HG02642 (cell line): ENCODE data around the gene TMEM259.

Source experiments
- ATAC-seq: cut with Tn5 transposase; IDR thresholded peaks from one replicate; pipeline ENCODE4 v1.9.1; 2021; ENCODE audit warnings: mild to moderate bottlenecking; ENCODE audit not compliant: unreplicated experiment, poor library complexity

The TMEM259 gene

GRCh38 chr19:1020868-1021425, at the start of gene TMEM259:
TMEM259 (minus strand) TSS chr19:1021123; CDS start chr19:1020996, 127 bp downstream.
- ATAC-seq, result peak; percentile 88

DNA sequence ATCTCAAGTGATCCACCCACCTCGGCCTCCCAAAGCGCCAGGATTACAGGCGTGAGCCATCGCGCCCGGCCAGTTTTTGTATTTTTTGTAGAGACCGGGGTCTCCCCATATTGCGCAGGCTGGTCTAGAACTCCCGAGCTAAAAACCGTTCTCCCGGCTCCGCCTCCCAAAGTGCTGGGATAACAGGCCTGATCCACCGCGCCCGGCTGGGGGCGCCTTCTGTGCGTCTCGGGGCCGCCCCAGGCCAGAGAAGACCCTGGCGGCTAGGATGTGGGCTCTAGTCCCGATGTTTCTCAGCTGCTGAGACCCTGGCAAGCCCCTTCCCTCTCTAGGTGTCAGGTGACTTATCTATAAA, 49.6 kb upstream of the TMEM259 start:
- ATAC-seq, result no peak

DNA sequence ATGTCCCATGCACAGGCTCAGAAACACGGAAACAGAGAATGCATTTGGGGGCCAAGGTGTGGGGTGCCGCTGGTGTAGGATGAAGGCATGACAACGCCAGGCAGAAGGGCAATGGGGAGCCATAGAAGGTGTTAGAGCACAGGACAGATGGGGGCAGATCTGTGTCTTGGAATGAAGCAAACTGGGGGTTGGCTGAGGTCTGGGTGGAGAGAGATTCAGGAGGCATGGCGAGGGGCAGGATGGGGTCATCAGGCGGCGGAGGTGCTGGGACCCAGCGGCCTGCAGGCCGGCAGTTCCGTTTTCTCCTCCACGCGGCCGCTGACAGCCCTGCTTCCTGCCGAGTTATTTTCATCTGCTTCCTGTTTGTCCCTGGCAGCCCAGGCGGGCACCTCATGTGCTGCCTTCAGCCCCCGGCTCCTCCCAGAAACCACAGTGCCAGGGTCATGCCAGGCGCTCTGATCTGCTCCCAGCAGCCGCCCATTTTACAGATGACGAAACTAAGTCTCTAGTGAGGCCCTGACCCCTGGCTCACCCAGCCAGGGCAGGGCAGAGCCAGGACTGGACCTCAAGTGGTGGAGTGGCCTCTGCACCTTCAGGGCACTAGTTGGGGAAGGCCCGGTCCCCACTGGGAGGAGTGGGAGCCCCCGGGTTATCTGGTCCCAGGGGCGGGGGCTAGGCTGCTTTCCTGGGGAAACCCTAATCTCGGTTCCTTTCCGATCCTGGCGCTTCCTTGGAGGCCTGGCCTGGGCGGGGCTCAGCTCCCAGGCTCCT, 48.3 kb upstream of the TMEM259 start:
- ATAC-seq, result no peak

GRCh38 chr19:1068009-1069001, 47.4 kb upstream of the TMEM259 start:
- ATAC-seq, result no peak

GRCh38 chr19:1067341-1067957, 46.5 kb upstream of the TMEM259 start:
- peak; percentile 17 for ATAC-seq

GRCh38 chr19:1066748-1067340, 45.9 kb upstream of the TMEM259 start, which contains the start of gene ARHGAP45:
ARHGAP45 (plus strand) TSS chr19:1067167; CDS start chr19:1067406, 239 bp downstream.
- ATAC-seq, result peak; percentile 40

DNA sequence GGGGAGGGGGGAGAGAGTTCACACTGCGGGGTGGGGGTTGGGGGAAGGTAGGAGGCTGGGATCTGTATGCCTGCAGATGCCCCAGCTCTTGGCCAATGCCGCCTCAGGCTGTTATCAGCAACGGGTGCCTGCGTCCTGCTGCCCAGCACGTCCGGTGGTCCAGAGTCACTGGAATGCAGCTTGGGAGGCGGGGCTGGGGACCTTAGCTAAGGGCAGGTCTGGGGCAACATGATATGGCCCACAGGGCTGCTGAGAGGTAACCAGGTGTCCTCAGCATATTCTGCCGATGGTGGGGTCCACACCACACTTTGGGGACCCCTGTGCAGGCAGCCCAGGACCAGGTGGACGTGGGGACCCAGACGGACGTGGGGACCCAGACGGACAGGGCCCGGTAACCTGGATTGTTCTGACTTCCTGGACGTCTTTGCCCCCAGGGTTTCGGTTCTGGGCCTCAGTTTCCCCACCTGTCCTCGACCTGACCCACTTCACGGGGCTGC, 45.4 kb upstream of the TMEM259 start:
- ATAC-seq, result no peak

GRCh38 chr19:1065606-1066109, 44.7 kb upstream of the TMEM259 start:
- ATAC-seq, result no peak

DNA sequence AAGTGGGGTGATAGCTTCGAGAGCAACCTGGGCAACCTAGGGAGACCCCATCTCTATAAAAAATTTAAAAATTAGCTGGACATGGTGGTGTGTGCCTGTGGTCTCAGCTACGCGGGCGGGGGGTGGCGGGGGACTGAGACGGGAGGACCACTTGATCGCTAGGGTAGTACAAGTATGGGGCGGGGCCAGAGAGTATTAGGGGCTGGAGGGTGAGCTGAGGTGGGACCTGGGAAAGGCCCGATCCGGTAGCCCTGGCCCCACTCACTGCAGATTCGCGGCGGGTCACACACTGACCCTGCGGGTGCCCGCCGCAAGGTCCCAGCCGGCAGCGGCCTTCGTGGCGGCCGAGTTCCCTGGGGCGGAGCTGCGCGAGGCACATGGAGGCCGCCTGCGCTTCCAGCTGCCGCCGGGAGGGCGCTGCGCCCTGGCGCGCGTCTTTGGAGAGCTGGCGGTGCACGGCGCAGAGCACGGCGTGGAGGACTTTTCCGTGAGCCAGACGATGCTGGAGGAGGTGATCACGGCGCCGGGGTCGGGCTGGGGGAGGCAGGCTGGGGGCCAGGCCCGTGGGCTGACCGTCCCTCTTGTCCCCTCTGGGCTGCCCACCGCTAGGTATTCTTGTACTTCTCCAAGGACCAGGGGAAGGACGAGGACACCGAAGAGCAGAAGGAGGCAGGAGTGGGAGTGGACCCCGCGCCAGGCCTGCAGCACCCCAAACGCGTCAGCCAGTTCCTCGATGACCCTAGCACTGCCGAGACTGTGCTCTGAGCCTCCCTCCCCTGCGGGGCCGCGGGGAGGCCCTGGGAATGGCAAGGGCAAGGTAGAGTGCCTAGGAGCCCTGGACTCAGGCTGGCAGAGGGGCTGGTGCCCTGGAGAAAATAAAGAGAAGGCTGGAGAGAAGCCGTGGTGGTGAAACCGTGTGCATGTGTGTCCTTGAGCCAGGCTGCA, 44.0 kb upstream of the TMEM259 start:
- ATAC-seq, result no peak

- ATAC-seq, result no peak
These were observed 43.2 kb upstream of the TMEM259 start for GRCh38 chr19:1063909-1064660.

GRCh38 chr19:1063030-1063908, 42.3 kb upstream of the TMEM259 start:
- no peak for ATAC-seq

DNA sequence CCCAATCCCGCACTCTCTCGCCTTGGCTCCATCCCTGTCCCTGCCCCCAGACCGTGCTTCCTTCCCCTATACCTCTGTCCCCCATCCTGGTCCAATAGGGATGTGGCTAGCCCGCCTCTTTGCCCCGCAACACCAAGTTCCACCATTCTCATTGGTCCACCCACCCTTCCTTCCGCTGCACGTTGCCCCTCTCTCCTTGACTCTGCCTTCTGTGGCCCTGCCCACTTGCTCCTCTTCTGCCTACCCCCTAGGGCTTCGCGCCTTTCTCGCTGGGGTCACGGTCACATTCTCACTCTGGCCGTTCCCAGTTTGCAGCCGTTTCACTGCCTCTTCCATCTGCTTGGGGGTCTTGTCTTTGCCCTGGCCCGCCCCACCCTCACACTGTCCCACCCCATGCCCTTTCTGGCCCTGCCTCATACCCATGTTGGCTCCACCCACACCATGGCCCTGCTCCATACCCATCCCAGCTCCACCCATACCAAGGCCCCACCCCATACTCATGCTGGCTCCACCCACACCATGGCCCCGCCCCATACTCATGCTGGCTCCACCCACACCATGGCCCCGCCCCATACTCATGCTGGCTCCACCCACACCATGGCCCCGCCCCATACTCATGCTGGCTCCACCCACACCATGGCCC, 41.6 kb upstream of the TMEM259 start:
- ATAC-seq, result no peak

DNA sequence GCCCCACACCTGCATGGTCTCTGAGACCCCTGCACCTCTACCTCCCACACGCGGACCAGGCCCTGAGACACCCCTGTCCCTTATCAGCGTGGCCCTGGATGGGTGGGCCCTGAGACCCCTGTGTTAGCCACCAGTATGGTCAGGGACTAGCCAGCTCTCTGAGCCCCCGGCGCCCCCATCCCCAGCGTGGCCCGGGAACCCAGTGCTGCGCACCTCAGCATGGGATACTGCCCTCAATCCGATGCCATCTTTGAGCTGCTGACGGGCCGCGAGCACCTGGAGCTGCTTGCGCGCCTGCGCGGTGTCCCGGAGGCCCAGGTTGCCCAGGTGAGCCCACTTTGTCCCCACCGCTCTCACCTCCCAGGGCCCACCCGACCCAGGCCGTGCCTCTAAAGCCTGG, 41.1 kb upstream of the TMEM259 start:
- no peak for ATAC-seq

DNA sequence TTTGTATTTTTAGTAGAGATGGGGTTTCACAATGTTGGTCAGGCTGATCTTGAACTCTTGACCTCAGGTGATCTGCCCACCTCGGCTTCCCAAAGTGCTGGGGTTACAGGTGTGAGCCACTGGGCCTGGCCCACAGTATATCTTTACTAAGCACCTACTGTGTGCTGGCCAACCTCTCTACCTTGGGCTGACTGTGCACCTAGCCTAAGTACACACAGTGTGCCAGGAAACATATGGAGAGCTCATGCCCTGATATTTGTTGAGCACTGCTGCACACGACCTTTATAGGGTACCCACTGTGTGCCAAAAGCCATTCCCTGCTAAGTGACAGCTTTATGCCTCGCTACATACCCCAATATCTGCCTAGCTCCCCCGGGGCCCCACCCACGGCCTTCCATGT, 39.8 kb upstream of the TMEM259 start:
- no peak for ATAC-seq

GRCh38 chr19:1058112-1058511, 37.2 kb upstream of the TMEM259 start:
- ATAC-seq, result no peak

- ATAC-seq, result no peak
These were observed 36.4 kb upstream of the TMEM259 start for GRCh38 chr19:1057176-1057855.
